Epithelial cell of prostate (primary cell): Measurements from ENCODE around the gene CNTN5.

Experiments
- DNase-seq: peaks from one replicate; pipeline ENCODE4 v3.0.0-alpha.2; 2011; ENCODE audit warnings: low read depth, low spot score
- H3K27ac ChIP-seq: fragments of 450-650 bp; 2 replicates; pipeline ENCODE4 v1.5.1; 2017; ENCODE audit warnings: mild to moderate bottlenecking

Gene CNTN5

GRCh38 chr11:99160447-99160846, 139.7 kb downstream of the CNTN5 start:
- DNase-seq = no peak
- H3K27ac ChIP-seq = no peak overlapping the region

- H3K27ac ChIP-seq = no peak overlapping the region
- DNase-seq = no peak
These were observed 142.1 kb downstream of the CNTN5 start for GRCh38 chr11:99162819-99163218.

- no peak for DNase-seq
- no peak overlapping the region for H3K27ac ChIP-seq
These were observed 149.8 kb downstream of the CNTN5 start for GRCh38 chr11:99170591-99170990.

GRCh38 chr11:99171330-99171729, 150.6 kb downstream of the CNTN5 start:
- no peak overlapping the region for H3K27ac ChIP-seq
- no peak for DNase-seq

GRCh38 chr11:99176430-99176829, 155.7 kb downstream of the CNTN5 start:
- DNase-seq = no peak
- H3K27ac ChIP-seq = no peak overlapping the region

- H3K27ac ChIP-seq = no peak overlapping the region
- no peak for DNase-seq
These were observed 156.7 kb downstream of the CNTN5 start for GRCh38 chr11:99177446-99177845.

GRCh38 chr11:99184146-99184545, 163.4 kb downstream of the CNTN5 start:
- H3K27ac ChIP-seq = no peak overlapping the region
- DNase-seq = no peak

GRCh38 chr11:99188221-99188620, 167.5 kb downstream of the CNTN5 start:
- no peak for DNase-seq
- no peak overlapping the region for H3K27ac ChIP-seq

- no peak for DNase-seq
- H3K27ac ChIP-seq = no peak overlapping the region
These were observed 172.0 kb downstream of the CNTN5 start for GRCh38 chr11:99192716-99193115.

GRCh38 chr11:99197477-99197876, 176.7 kb downstream of the CNTN5 start:
- no peak overlapping the region for H3K27ac ChIP-seq

GRCh38 chr11:99198215-99198614, 177.5 kb downstream of the CNTN5 start:
- DNase-seq = no peak
- H3K27ac ChIP-seq = no peak overlapping the region

More at GRCh38 chr11:99197477-99197876, 176.7 kb downstream of the CNTN5 start:
- DNase-seq = no peak

- no peak for DNase-seq
- no peak overlapping the region for H3K27ac ChIP-seq
These were observed 178.6 kb downstream of the CNTN5 start for GRCh38 chr11:99199341-99199740.

GRCh38 chr11:99200720-99201119, 180.0 kb downstream of the CNTN5 start:
- no peak overlapping the region for H3K27ac ChIP-seq
- DNase-seq = no peak

- no peak overlapping the region for H3K27ac ChIP-seq
- DNase-seq = no peak
These were observed 188.1 kb downstream of the CNTN5 start for GRCh38 chr11:99208813-99209212.

GRCh38 chr11:99229544-99229943, 208.8 kb downstream of the CNTN5 start:
- no peak overlapping the region for H3K27ac ChIP-seq
- no peak for DNase-seq

GRCh38 chr11:99234534-99234933, 213.8 kb downstream of the CNTN5 start:
- no peak for DNase-seq
- no peak overlapping the region for H3K27ac ChIP-seq

GRCh38 chr11:99238401-99238800, 217.7 kb downstream of the CNTN5 start:
- no peak for DNase-seq
- H3K27ac ChIP-seq = no peak overlapping the region

- H3K27ac ChIP-seq = no peak overlapping the region
- no peak for DNase-seq
These were observed 219.7 kb downstream of the CNTN5 start for GRCh38 chr11:99240192-99241030.

- no peak for DNase-seq
- no peak overlapping the region for H3K27ac ChIP-seq
These were observed 220.3 kb downstream of the CNTN5 start for GRCh38 chr11:99241066-99241465.

GRCh38 chr11:99244613-99245012, 223.9 kb downstream of the CNTN5 start:
- DNase-seq = no peak
- H3K27ac ChIP-seq = no peak overlapping the region

- no peak overlapping the region for H3K27ac ChIP-seq
- no peak for DNase-seq
These were observed 225.4 kb downstream of the CNTN5 start for GRCh38 chr11:99246199-99246598.

GRCh38 chr11:99256614-99257013, 235.9 kb downstream of the CNTN5 start:
- DNase-seq = no peak
- no peak overlapping the region for H3K27ac ChIP-seq
